Peyer's patch (tissue), 4 donors: ENCODE results near the gene KRTAP9-9. TPM values are rescaled to one million over a fixed set of nuclear protein-coding genes. Genes with fewer than 3 reads are reported as not detected.

Experiments used
- DNase-seq, 3 donors: peaks; one replicate each; pipeline ENCODE4 v3.0.0-alpha.2; 2017 to 2019
- H3K27ac ChIP-seq, 4 donors: fragments of 200-600 bp; sonication (generic); one replicate each; pipeline ENCODE4 v1.5.1; 2016 to 2019
- H3K27me3 ChIP-seq, 2 donors: fragments of 200-600 bp; sonication (generic); one replicate each; pipeline ENCODE4 v1.5.1; 2019
- H3K36me3 ChIP-seq, 3 donors: fragments of 200-600 bp; sonication (generic); one replicate each; pipeline ENCODE4 v1.5.1; 2016 to 2019
- H3K4me1 ChIP-seq, 4 donors: fragments of 200-600 bp; sonication (generic); one replicate each; pipeline ENCODE4 v1.5.1; 2016 to 2019
- H3K4me3 ChIP-seq, 4 donors: fragments of 200-600 bp; sonication (generic); 1 replicate in 3 of 4; 2 replicates in 1 of 4; pipeline ENCODE4 v1.5.1; 2016 to 2019; ENCODE audit warnings: mild to moderate bottlenecking in 1 of 4
- H3K9me3 ChIP-seq, 4 donors: fragments of 200-600 bp; sonication (generic); one replicate each; pipeline ENCODE4 v1.5.1; 2016 to 2019; ENCODE audit warnings: mild to moderate bottlenecking in 1 of 4
- CTCF ChIP-seq, 6 experiments: fragments of 450-650 bp in 4 of 6; fragments of 200-600 bp in 2 of 6; sonication (generic) in 1 of 6; IDR thresholded peaks; one replicate each; pipeline ENCODE4 v1.5.1; 2017 to 2019; ENCODE audit warnings: antibody characterized with exemption in 6 of 6, mild to moderate bottlenecking in 3 of 6, moderate library complexity in 1 of 6
- POLR2A ChIP-seq, 2 donors: fragments of 450-650 bp; IDR thresholded peaks; one replicate each; pipeline ENCODE4 v1.5.1; 2017; ENCODE audit warnings: antibody characterized with exemption in 2 of 2, mild to moderate bottlenecking in 2 of 2, moderate library complexity in 2 of 2
- total RNA-seq, 4 donors: library from RNA; depleted of rRNA; stranded (reverse); fragments of >200 nt; gene quantifications; one replicate each; pipeline ENCODE4 v1.1.0, GENCODE V29; 2016

Gene KRTAP9-9
- total RNA-seq, 4 donors from 2014 or later = not detected

- no peaks in the 10 kb centered on the region for H3K36me3 ChIP-seq
- DNase-seq = no peak
- no peaks in the 10 kb centered on the region for H3K9me3 ChIP-seq
- no peak overlapping the region for H3K4me3 ChIP-seq
- TF ChIP-seq POLR2A (IDR thresholded peaks at IDR 0.05) (no peak), CTCF (IDR thresholded peaks at IDR 0.05) (no peak)
- no peaks in the 10 kb centered on the region for H3K27me3 ChIP-seq
- no peaks in the 10 kb centered on the region for H3K4me1 ChIP-seq
- no peak overlapping the region for H3K27ac ChIP-seq
Measured at GRCh38 chr17:41284546-41284945, 29.4 kb downstream of the KRTAP9-9 start.

GRCh38 chr17:41287050-41287449 lies 31.9 kb downstream of the KRTAP9-9 start:
- no peak for DNase-seq
- TF ChIP-seq POLR2A (IDR thresholded peaks at IDR 0.05) (no peak), CTCF (IDR thresholded peaks at IDR 0.05) (no peak)
- Histone ChIP-seq H3K27me3 (no peaks in the 10 kb centered on the region), H3K4me3 (no peak overlapping the region), H3K27ac (no peak overlapping the region), H3K4me1 (no peaks in the 10 kb centered on the region), H3K9me3 (no peaks in the 10 kb centered on the region), H3K36me3 (no peaks in the 10 kb centered on the region)

- no peak for DNase-seq
- H3K4me3 ChIP-seq = no peak overlapping the region
- no peaks in the 10 kb centered on the region for H3K9me3 ChIP-seq
- TF ChIP-seq POLR2A (IDR thresholded peaks at IDR 0.05) = no peak
- TF ChIP-seq CTCF (IDR thresholded peaks at IDR 0.05) = no peak
- H3K4me1 ChIP-seq = no peaks in the 10 kb centered on the region
- no peak overlapping the region for H3K27ac ChIP-seq
- H3K27me3 ChIP-seq = no peaks in the 10 kb centered on the region
- H3K36me3 ChIP-seq = no peaks in the 10 kb centered on the region
Measured at GRCh38 chr17:41294016-41294415, 38.8 kb downstream of the KRTAP9-9 start.

GRCh38 chr17:41296846-41297245 lies 41.7 kb downstream of the KRTAP9-9 start:
- H3K27me3 ChIP-seq = no peaks in the 10 kb centered on the region
- no peak for DNase-seq
- no peaks in the 10 kb centered on the region for H3K36me3 ChIP-seq

GRCh38 chr17:41298458-41299135 lies 43.4 kb downstream of the KRTAP9-9 start:
- no peak overlapping the region for H3K4me3 ChIP-seq
- H3K9me3 ChIP-seq = no peaks in the 10 kb centered on the region
- no peaks in the 10 kb centered on the region for H3K4me1 ChIP-seq
- H3K36me3 ChIP-seq = no peaks in the 10 kb centered on the region
- no peak overlapping the region for H3K27ac ChIP-seq
- no peak for DNase-seq
- no peak for TF ChIP-seq CTCF (IDR thresholded peaks at IDR 0.05)
- no peak for TF ChIP-seq POLR2A (IDR thresholded peaks at IDR 0.05)
- no peaks in the 10 kb centered on the region for H3K27me3 ChIP-seq

More at GRCh38 chr17:41296846-41297245, 41.7 kb downstream of the KRTAP9-9 start:
- no peaks in the 10 kb centered on the region for H3K4me1 ChIP-seq
- TF ChIP-seq CTCF (IDR thresholded peaks at IDR 0.05) = no peak
- H3K9me3 ChIP-seq = no peaks in the 10 kb centered on the region
- H3K27ac ChIP-seq = no peak overlapping the region
- H3K4me3 ChIP-seq = no peak overlapping the region
